GM10248 (cell line): ENCODE results near the gene CYSTM1.

ENCODE experiments used
- CTCF ChIA-PET: fragments of 300-600 bp; sonication (Branson Sonifier 250); formaldehyde crosslinking; extraction: SDS; loops from one replicate; lab custom pipeline; 2021; ENCODE audit warnings: antibody characterized with exemption; lab: Yijun Ruan, JAX
- POLR2A ChIA-PET: fragments of 350-650 bp; sonication (Branson Sonifier 250); formaldehyde crosslinking; extraction: SDS; loops from one replicate; lab custom pipeline; 2020; ENCODE audit warnings: antibody characterized with exemption; lab: Yijun Ruan, JAX
- DNase-seq: peaks from one replicate; pipeline ENCODE4 v3.0.0; 2012; ENCODE audit errors: extremely low spot score
- TF ChIP-seq, protein P1 (sequence below): IDR thresholded peaks from 2 replicates; pipeline ENCODE4 v1.5.1; 2012; ENCODE audit warnings: mild to moderate bottlenecking, low read depth; ENCODE audit errors: extremely low read depth, missing control alignments, control extremely low read depth

Gene CYSTM1

DNA sequence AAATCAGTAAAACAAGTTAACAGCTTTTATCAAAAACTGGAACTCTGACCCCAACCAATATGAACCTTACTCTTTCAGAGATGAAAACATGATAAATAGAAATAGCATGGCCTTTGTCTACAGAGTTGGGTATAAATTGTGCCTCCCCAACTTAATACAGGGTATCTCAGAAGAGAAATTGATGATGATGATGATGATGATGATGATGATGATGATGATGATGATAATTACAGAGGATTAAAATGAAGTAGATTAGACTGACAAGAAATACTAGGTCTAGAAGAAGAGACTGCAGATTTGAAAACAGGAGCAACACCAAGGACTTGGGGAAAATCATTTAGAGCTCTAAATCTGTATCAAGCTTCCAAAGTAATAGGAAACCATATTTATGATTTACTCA, 100.8 kb downstream of the CYSTM1 start:
- CTCF ChIA-PET = interaction anchor here (0.8 to 1.7 kb wide), 8 partner anchors 13 to 76 kb away, joined by 3 to 5 read pairs (median 4); partner anchors contain the start of gene PFDN1
- POLR2A ChIA-PET = no interaction called here
- DNase-seq = no peak
- TF ChIP-seq, protein P1, sequence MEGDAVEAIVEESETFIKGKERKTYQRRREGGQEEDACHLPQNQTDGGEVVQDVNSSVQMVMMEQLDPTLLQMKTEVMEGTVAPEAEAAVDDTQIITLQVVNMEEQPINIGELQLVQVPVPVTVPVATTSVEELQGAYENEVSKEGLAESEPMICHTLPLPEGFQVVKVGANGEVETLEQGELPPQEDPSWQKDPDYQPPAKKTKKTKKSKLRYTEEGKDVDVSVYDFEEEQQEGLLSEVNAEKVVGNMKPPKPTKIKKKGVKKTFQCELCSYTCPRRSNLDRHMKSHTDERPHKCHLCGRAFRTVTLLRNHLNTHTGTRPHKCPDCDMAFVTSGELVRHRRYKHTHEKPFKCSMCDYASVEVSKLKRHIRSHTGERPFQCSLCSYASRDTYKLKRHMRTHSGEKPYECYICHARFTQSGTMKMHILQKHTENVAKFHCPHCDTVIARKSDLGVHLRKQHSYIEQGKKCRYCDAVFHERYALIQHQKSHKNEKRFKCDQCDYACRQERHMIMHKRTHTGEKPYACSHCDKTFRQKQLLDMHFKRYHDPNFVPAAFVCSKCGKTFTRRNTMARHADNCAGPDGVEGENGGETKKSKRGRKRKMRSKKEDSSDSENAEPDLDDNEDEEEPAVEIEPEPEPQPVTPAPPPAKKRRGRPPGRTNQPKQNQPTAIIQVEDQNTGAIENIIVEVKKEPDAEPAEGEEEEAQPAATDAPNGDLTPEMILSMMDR = no peak

DNA sequence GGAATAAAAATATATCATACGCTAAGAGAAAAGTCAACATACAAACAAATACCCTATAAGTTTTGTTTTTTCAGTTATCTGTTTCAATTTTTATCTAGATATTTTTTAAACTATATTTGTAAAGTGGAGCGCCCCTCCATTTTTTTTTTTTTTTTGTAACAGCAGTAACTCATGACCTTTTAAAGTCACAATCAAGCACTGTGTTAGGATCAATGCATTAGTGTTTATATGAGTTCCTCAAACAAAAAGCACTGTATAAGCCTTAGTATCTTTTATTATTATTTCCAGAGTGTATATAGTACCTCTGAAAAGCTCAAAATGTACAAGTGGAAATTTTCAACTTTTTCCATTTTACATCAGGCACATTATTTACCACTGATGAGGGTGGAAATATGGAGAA, 107.3 kb downstream of the CYSTM1 start:
- ChIA-PET CTCF (interaction anchor here (1.0 to 2.0 kb wide), 4 partner anchors 9 to 72 kb away, joined by 3 to 5 read pairs (median 3); partner anchors contain the start of gene PFDN1), POLR2A (interaction anchor here (0.7 kb wide), 1 partner anchor 14 kb away, joined by 3 read pairs; no protein-coding TSS in a partner anchor)
- TF ChIP-seq, protein P1 = no peak
- no peak for DNase-seq

DNA sequence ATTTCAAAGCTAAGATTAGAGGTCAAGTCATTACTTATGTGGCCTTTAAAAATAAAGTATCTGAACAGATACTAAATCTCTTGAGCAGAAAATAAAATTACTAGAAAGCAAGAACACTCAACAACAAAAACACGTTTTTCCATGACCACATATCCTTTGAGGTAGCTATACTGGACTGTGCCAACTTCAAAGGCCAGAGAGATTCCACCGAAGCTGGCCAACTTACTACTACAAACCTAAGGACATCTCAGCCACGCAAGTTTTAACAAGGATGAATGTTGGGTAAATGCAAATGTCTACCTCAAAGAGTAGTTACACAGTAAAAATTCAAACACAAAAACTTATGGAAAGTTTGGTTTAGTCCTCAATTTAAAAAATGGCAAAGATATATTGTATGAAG, 109.0 kb downstream of the CYSTM1 start:
- no peak for DNase-seq
- TF ChIP-seq, protein P1 = no peak
- CTCF ChIA-PET = interaction anchor here (2.0 kb wide), 1 partner anchor 70 kb away, joined by 5 read pairs; no protein-coding TSS in a partner anchor
- POLR2A ChIA-PET = no interaction called here

DNA sequence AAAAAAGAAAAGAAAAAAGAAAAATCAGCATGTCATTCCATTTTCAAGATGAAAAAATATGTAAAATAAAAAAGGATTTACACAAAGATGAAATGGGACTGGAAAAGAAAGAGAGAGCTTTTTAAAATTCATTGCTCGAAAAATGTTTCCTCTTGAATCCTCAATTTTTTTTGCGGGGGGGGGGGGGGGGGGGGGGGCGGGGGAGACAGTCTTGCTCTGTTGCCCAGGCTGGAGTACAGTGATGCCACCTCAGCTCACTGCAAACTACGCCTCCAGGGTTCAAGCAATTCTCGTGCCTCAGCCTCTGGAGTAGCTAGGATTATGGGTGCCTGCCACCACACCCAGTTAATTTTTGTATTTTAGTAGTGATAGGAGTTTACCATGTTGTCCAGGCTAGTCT, 111.4 kb downstream of the CYSTM1 start:
- CTCF ChIA-PET = interaction anchor here (1.0 kb wide), 1 partner anchor 42 kb away, joined by 3 read pairs; no protein-coding TSS in a partner anchor

DNA sequence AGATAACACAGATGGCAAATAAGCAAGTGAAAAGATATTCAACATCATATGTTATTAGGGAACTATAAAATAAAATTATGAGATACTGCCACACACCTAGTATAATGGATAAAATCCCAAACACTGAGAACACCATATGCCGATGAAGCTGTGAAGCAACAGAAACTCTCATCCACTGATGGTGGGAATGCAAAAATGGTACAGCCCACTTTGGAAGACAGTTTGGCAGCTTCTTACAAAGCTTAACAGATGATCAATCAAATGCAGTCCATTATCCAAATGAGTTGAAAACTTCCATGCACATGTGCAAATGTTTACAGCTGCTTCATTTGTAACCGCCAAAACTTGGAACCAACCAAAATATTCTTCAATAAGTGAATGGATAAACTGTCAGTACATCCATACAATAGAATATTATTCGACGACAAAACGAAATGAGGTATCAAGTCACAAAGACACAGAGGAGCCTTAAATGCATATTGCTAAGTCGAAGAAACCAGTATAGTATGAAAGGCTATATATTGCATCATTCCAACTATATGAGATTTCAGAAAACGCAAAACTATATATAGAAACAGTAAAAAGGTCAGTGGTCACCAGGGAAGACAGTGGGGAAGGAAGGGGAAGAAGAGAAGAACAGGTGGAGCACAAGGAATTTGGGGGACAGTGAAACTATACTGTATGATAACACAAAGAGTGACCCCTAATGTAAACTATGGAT, 113.0 kb downstream of the CYSTM1 start:
- DNase-seq = no peak
- POLR2A ChIA-PET = no interaction called here
- TF ChIP-seq, protein P1 = no peak
- CTCF ChIA-PET = interaction anchor here (0.9 to 2.3 kb wide), 2 partner anchors 63 to 65 kb away, joined by 3 to 4 read pairs; no protein-coding TSS in a partner anchor

More for the DNA sequence above, 111.4 kb downstream of the CYSTM1 start:
- TF ChIP-seq, protein P1 = no peak
- POLR2A ChIA-PET = no interaction called here
- DNase-seq = no peak

DNA sequence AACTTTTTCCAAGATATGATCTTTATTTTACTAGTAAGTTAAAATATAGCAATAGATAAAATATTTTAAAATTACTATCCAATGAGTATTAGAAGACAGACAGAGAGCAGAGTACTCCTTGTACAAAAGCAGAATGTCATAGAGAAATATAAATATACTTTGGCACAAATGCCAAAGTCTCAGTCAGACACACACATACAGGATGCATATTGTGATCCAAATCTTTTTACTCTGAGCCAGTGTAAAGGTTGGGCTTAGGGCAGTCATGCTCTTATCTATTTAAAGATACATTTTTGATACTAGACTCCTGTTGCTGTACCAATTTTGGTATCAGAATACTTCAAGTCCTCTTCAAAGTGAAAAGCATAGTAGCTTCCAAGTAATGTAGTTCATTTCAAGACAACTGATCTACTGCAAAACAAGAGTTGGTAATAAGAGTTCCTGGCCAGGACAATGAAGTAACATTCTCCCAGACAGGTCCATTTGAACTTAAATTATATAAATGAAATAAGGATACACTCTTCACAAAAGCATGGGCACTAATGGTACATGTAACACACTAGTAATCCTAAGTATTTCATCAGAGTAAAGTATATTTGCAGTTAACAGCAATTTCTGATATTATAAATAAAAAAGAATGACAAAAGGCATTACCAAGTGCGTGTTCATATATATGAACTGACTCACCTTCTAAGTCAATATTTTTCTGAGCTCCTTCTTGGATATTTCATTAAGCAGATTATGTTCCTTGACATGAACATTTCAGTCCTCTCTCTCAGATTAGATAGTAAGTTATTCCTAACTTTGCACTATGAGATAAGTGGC, 117.4 kb downstream of the CYSTM1 start:
- DNase-seq = no peak
- ChIA-PET POLR2A (no interaction called here), CTCF (interaction anchor here (1.2 kb wide), 1 partner anchor 16 kb away, joined by 3 read pairs; no protein-coding TSS in a partner anchor)
- TF ChIP-seq, protein P1 = no peak
